Measurements from ENCODE around the gene PCCA.

Gene PCCA

GRCh38 chr13:100480676-100481075 lies 391.8 kb downstream of the PCCA start:
- Histone ChIP-seq H4K20me1 (ENCODE audit: insufficient read depth, low read length) (no peaks in the 10 kb centered on the region), H2AFZ (ENCODE audit: low read depth, low read length) (no peak overlapping the region), H3K4me1 (ENCODE audit: insufficient read depth, low read length) (no peaks in the 10 kb centered on the region), H3K9me3 (ENCODE audit: insufficient read depth, low read length, severe bottlenecking) (no peaks in the 10 kb centered on the region), H3K4me3 (ENCODE audit: low read depth in 1 of 2, low read length in 2 of 2) (no peak overlapping the region), H3K36me3 (ENCODE audit: insufficient read depth, low read length) (no peaks in the 10 kb centered on the region), H3K27me3 (ENCODE audit: insufficient read depth, low read length, poor library complexity) (no peaks in the 10 kb centered on the region), H3K9ac (ENCODE audit: low read depth, low read length) (no peak overlapping the region), H3K27ac (ENCODE audit: low read length) (no peak overlapping the region), H3K79me2 (ENCODE audit: insufficient read depth, low read length) (no peaks in the 10 kb centered on the region), H3K4me2 (ENCODE audit: insufficient read depth, low read length) (no peak overlapping the region)
- no peak for TF ChIP-seq EZH2 (IDR thresholded peaks at IDR 0.05; ENCODE audit: borderline replicate concordance, low read depth, low read length, severe bottlenecking)
- no peak for TF ChIP-seq CTCF (IDR thresholded peaks at IDR 0.05; ENCODE audit: borderline replicate concordance, extremely low read depth, low read length, poor library complexity, severe bottlenecking)
- no peak for DNase-seq
- ATAC-seq (ENCODE audit: insufficient read depth, low read depth): no peak

- ATAC-seq (ENCODE audit: insufficient read depth, low read depth): no peak
- H3K79me2 ChIP-seq (ENCODE audit: insufficient read depth, low read length): no peaks in the 10 kb centered on the region
Measured at GRCh38 chr13:100483139-100483538, 394.2 kb downstream of the PCCA start.

GRCh38 chr13:100483841-100484381 lies 395.0 kb downstream of the PCCA start:
- Histone ChIP-seq H3K9me3 (ENCODE audit: insufficient read depth, low read length, severe bottlenecking) (no peaks in the 10 kb centered on the region), H3K9ac (ENCODE audit: low read depth, low read length) (no peak overlapping the region), H3K4me2 (ENCODE audit: insufficient read depth, low read length) (no peak overlapping the region), H3K4me1 (ENCODE audit: insufficient read depth, low read length) (no peaks in the 10 kb centered on the region), H3K79me2 (ENCODE audit: insufficient read depth, low read length) (no peaks in the 10 kb centered on the region), H4K20me1 (ENCODE audit: insufficient read depth, low read length) (no peaks in the 10 kb centered on the region), H3K27ac (ENCODE audit: low read length) (no peak overlapping the region), H2AFZ (ENCODE audit: low read depth, low read length) (no peak overlapping the region), H3K4me3 (ENCODE audit: low read depth in 1 of 2, low read length in 2 of 2) (no peak overlapping the region), H3K27me3 (ENCODE audit: insufficient read depth, low read length, poor library complexity) (no peaks in the 10 kb centered on the region), H3K36me3 (ENCODE audit: insufficient read depth, low read length) (no peaks in the 10 kb centered on the region)
- DNase-seq (no peak), ATAC-seq (ENCODE audit: insufficient read depth, low read depth) (no peak)
- TF ChIP-seq CTCF (IDR thresholded peaks at IDR 0.05; ENCODE audit: borderline replicate concordance, extremely low read depth, low read length, poor library complexity, severe bottlenecking): no peak
- no peak for TF ChIP-seq EZH2 (IDR thresholded peaks at IDR 0.05; ENCODE audit: borderline replicate concordance, low read depth, low read length, severe bottlenecking)

More at GRCh38 chr13:100483139-100483538, 394.2 kb downstream of the PCCA start:
- Histone ChIP-seq H3K9ac (ENCODE audit: low read depth, low read length) (no peak overlapping the region), H4K20me1 (ENCODE audit: insufficient read depth, low read length) (no peaks in the 10 kb centered on the region), H3K4me2 (ENCODE audit: insufficient read depth, low read length) (no peak overlapping the region), H3K36me3 (ENCODE audit: insufficient read depth, low read length) (no peaks in the 10 kb centered on the region), H3K27ac (ENCODE audit: low read length) (no peak overlapping the region), H3K4me3 (ENCODE audit: low read depth in 1 of 2, low read length in 2 of 2) (no peak overlapping the region), H3K9me3 (ENCODE audit: insufficient read depth, low read length, severe bottlenecking) (no peaks in the 10 kb centered on the region), H2AFZ (ENCODE audit: low read depth, low read length) (no peak overlapping the region), H3K27me3 (ENCODE audit: insufficient read depth, low read length, poor library complexity) (no peaks in the 10 kb centered on the region), H3K4me1 (ENCODE audit: insufficient read depth, low read length) (no peaks in the 10 kb centered on the region)
- DNase-seq: no peak
- TF ChIP-seq EZH2 (IDR thresholded peaks at IDR 0.05; ENCODE audit: borderline replicate concordance, low read depth, low read length, severe bottlenecking) (no peak), CTCF (IDR thresholded peaks at IDR 0.05; ENCODE audit: borderline replicate concordance, extremely low read depth, low read length, poor library complexity, severe bottlenecking) (no peak)

GRCh38 chr13:100484702-100485101 lies 395.8 kb downstream of the PCCA start:
- ATAC-seq (ENCODE audit: insufficient read depth, low read depth) (no peak), DNase-seq (no peak)
- Histone ChIP-seq H3K4me3 (ENCODE audit: low read depth in 1 of 2, low read length in 2 of 2) (no peak overlapping the region), H3K4me2 (ENCODE audit: insufficient read depth, low read length) (no peak overlapping the region), H3K36me3 (ENCODE audit: insufficient read depth, low read length) (no peaks in the 10 kb centered on the region), H3K9me3 (ENCODE audit: insufficient read depth, low read length, severe bottlenecking) (no peaks in the 10 kb centered on the region), H3K4me1 (ENCODE audit: insufficient read depth, low read length) (no peaks in the 10 kb centered on the region), H3K27me3 (ENCODE audit: insufficient read depth, low read length, poor library complexity) (no peaks in the 10 kb centered on the region), H3K79me2 (ENCODE audit: insufficient read depth, low read length) (no peaks in the 10 kb centered on the region), H2AFZ (ENCODE audit: low read depth, low read length) (no peak overlapping the region), H3K27ac (ENCODE audit: low read length) (no peak overlapping the region), H3K9ac (ENCODE audit: low read depth, low read length) (no peak overlapping the region), H4K20me1 (ENCODE audit: insufficient read depth, low read length) (no peaks in the 10 kb centered on the region)
- TF ChIP-seq EZH2 (IDR thresholded peaks at IDR 0.05; ENCODE audit: borderline replicate concordance, low read depth, low read length, severe bottlenecking) (no peak), CTCF (IDR thresholded peaks at IDR 0.05; ENCODE audit: borderline replicate concordance, extremely low read depth, low read length, poor library complexity, severe bottlenecking) (no peak)

Measured in DND-41 (cell line).